GM18499 (cell line): ENCODE results near the gene QPCTL.
"Not testable (repeated sequence)": the region's sequence is repeated elsewhere in the genome, so short reads cannot be mapped to it uniquely, and the experiment has no call there.

Source experiments
- ATAC-seq: cut with Tn5 transposase; IDR thresholded peaks from one replicate; pipeline ENCODE4 v1.9.1; 2021; ENCODE audit warnings: moderate number of reproducible peaks; ENCODE audit not compliant: insufficient read depth, unreplicated experiment

QPCTL gene

DNA sequence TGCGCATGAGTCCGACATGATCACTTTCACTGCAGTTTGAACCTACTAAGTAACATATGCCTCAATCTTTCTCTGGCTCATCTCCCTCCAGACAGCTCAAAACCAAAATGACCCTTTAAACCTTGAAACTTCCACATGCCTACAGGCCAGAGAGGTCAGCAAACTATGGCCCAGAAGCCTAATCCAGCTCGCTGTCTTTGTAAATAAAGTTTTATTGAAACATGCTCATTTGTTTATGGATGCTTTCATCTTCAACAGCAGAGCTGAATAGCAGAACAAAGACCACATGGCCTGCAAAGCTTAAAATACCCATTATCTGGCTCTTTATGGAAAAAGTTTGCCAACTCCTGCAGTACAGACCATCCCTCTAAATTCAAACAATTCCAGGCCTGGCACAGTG is 22.7 kb downstream of the QPCTL start:
- no peak for ATAC-seq

DNA sequence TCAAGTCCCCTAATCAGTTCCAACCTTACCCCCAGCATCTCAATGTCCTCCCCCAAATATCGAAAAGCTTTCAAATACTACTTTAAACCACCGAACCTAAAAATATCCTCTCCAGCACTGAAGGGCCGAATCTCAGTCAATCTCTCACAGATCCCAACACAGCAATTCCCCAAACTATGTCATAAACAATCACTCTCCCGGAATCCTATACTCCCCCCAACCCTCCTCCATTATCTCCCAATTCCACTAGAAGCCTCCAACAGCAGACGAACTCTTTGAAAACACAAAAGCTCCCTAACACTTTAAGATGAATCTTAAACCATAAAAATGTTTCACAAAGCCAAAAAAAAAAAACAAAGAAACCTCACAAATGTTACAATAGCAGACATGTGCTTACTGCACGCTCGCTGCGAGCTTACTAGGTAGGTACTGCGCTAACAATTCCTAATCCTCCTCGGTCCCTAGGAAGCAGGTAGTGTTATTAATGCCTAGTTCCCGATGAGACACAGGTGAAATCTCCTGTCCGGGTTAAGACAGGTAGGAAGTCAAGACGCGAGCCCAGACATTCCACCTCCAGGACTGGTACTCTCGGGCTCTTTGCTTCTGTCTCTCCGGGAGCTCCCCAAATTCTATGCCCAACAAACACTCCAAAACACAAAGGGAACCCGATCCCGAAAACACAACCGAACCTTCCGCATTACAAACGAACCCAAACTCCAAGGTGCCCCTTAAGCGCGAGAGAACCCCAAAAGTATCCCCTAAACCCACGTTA is 24.1 kb downstream of the QPCTL start:
- no peak for ATAC-seq

DNA sequence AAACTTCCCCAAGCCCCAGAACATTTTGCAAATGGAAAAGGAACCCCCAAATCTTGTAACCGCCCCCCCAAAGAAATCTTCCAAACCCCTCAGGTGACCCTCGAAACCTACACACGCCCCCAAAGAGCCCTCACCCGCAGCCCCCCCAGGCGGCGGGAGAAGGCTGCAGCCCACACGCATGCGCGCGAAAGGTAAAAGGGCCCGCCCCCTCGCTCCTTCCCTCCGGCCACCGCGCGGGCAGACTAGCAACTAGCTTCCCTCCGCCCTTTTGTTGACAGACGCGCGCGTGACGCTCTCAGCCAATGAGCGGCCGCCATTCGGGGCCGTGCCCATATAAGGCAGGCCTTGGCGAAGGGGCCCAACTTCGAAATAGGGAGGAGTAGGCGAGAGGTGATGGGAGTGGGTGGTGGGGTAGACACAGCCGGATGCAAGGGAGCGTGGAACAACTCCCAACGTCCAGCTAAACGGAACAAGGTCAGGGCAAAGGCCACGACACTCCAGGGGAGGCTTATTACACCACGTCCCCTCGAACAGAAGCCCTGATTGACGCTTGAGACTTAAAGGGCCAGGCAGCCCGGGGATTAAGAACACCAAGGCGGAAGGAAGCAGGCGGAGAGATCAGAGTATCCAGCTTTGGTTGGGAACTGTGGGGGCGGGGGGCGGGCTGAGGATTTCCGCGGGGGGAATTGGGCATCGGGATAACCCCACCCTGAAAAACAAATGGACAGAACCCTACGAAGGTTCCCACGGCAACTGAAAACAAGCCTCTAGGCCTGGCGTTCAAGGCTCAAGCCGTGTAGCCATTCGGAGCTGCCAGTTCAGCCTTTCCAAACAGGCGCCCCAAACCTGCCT is 24.9 kb downstream of the QPCTL start:
- ATAC-seq, result peak; percentile 71

DNA sequence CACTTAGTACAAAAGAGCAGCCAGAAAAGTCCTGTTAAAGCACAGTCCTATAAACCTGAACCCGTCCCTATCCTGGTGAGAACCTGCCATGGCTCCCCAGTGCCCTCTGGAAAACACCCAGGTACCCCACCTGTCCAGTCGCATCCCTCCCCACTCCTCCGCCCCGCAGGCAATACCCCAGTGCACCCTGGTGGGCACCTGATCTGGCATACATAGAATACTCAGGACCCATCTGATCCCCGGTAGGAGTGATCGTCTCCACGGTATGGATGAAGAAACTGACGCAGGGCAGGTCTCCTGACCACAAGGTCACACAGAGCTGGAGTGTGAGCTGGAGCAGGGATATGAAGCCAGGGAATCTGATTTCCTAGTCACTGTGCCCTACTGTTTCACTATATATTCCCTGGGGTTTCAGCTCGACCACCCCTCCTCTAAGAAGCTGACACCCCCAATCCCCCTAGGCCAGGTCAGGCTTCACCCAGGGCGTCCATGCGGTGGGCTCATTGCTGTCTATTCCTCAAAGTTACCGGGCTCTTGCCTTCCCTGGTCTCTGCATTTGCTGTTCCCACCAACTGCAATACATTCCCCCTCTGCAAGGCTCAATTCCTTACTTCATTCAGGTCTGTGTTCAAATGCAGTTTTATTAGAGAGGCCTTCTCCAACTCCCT is 25.7 kb downstream of the QPCTL start:
- no peak for ATAC-seq

DNA sequence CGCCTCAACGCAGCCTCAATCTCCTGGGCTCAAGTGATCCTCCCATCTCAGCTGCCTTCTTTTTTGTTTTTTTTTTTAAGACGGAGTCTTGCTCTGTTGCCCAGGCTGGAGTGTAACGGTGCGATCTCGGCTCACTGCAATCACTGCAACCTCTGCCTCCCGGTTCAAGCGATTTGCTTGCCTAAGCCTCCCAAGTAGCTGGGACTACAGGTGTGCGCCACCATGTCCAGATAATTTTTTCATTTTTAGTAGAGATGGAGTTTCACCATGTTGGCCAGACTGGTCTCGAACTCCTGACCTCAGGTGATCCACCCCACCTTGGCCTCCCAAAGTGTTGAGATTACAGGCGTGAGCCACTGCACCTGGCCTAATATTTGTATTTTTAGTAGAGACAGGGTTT is 27.6 kb downstream of the QPCTL start:
- ATAC-seq, result not testable (repeated sequence)

DNA sequence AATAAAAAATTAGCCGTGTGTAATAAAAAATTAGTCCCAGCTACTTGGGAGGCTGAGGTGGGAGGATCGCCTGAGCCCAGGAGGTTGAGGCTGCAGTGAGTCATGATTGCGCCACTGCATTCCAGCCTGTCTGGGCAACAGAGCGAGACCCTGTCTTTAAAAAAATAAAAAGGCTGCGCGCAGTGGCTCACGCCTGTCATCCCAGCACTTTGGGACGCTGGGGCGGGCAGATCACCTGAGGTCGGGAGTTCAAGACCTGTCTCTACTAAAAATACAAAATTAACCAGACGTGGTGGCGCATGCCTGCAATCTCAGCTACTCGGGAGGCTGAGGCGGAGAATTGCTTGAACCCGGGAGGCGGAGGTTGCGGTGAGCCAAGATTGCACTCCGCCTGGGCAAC is 36.2 kb downstream of the QPCTL start:
- ATAC-seq, result not testable (repeated sequence)

DNA sequence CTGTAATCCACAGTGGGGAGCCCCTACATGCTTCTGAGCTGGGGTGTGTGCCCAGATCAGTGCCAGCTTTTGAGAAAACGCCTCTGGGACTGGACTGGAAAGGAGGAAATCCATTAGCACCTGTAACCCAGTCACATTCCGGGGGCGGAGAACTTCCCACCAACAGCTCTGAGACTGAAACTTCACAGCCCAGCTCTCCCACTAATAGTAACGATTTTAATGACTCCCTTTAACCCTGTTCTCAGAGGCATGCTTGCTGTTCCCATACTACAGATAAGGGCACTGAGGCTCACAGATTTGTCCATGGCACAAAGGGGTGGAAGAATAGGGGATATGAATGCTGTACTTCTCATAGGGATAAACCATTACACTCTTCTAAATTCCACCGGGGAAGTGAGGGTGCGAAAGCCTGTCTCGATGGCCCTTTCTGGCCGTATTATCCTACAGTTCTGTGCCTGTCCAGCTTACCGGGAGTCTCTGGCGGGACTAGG is 37.4 kb downstream of the QPCTL start:
- no peak for ATAC-seq

DNA sequence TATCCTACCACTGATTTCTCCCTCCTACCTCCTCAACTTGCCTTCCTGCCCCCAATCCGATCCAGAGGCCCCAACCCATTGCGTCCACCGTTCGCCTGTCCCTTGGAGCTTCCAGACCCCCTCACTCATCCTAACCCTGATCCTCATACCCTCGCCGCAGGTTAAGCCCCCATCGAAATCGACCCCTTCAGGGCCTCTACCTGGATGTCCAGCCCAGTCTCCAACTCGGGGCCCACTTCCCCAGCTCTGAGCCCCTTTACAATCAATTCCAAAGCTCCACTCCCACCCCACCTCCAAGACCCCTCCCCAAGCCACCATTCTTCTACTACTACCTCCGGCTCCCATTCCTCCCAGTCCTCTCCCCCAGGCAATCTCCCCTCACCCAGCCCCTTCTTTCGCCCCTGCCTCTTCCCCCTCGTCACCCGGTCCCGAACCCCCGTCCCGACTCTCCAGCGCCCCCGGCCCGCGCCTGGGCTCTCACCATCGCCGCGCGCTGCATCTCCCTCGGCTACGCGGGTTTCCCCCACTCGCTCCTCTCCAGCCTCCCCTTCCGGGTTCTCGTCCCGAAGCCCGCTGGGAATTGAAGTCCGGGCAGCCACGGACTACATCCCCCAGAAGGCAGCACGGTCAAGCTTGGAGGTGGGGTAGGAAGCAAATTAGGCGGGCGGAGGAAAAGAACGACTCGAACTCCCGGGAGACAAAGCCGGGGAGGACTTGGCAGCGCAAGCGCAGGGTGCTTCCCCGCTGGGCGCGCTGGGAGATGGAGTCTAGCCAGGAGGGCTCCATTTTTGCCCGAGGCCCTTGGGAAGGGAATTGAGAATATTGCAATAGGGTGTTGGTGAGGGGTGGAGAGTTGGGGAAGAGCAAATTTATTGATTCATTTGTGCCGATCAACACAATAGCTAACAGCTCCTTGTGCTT is 38.2 kb downstream of the QPCTL start, which contains the start of gene FBXO46:
TSS of gene FBXO46 (minus strand) at position 529 of the 921 bp plus-strand sequence. CDS start 17,401 bp downstream, outside the sequence.
- peak; percentile 63 for ATAC-seq

DNA sequence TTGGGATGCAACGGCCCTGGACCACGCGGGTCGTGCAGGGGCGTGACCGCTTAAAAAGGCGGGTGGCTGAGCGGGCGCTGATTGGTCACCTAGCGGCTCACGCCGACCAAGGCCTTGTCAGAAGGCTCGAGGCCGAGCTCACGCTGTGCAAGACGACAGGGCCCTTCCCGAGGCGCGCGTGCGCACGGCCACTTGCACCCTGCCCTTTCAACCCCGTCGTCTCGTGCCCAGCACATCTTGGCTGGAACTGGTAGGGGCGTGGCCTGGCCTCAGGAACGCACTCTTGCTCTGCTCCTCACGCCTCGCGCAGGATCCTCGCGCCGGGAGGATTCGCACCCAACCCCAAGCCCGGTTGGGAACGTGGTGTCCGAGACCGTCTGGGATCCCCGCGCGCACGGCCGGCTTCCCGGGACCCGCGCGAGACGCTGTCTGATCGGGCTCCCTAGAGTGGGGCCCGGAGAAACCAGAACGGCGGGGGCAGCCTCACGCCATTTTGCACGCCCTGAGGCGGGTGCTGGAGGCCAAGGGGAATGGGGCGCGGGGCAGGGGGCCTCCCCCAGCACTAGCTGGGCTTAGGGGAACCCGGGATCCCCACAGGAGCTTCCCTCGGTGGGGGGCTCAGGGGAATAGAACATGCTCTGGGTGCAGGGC is 40.8 kb downstream of the QPCTL start, which contains the start of gene MEIOSIN:
TSS of gene MEIOSIN (plus strand) at position 280 of the 651 bp plus-strand sequence. CDS start 1,938 bp downstream, outside the sequence.
- ATAC-seq, result no peak

DNA sequence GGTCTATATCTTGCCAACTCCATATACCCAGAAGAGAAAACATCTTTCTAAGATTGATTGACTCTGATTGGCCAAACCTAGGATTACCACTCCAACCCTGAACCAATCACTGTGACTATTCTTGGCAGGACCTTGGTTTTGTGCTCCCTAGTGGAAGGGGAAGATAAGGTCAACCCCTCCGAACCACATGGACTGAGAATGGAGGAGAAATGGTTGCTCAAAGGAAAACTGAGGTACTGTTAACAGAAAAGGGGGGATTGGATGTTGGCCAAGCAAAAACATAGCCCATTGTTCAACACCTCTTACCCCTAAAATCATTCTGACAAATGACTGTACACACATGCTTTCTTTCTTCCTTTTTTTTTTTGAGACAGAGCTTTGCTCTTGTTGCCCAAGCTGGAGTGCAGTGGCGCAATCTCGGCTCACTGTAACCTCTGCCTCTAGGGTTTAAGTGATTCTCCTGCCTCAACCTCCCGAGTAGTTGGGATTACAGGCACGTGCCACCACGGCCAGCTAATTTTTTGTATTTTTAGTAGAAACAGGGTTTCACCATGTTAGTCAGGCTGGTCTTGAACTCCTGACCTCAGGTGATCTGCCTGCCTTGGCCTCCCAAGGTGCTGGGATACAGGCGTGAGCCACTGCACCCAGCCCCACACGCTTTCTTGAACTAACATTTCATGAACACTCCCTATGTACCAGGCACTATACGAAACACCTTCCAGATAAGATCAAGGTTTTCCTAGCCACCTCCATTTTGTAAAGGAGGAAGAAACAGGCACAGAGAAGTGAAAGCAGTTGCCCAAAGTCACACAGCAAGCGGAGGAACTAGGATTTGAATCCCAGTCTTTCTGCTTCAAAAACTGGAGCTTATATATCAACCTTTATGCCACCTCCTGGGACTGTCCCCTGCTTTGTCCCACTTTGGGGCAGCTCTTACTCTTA is 47.3 kb downstream of the QPCTL start:
- ATAC-seq, result no peak

DNA sequence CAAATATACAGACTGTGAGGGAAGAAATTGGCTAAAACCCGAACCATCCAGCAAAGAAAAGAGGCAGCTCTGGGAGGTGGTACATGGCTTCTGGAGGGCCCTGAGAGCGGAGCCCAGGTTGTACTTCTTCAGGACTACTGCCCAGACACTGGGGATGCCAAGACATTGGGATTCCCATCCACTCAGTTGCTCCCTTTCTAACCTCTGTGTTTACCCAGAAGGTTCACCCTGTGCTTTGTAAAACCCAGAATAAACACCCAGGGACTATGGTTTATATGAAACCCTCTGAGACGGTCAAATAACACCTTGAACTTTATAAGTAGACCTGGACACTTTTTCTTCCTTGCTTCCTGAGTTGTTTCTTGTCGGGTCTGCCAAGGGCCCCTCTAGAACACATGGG is 50.5 kb downstream of the QPCTL start:
- ATAC-seq, result no peak

DNA sequence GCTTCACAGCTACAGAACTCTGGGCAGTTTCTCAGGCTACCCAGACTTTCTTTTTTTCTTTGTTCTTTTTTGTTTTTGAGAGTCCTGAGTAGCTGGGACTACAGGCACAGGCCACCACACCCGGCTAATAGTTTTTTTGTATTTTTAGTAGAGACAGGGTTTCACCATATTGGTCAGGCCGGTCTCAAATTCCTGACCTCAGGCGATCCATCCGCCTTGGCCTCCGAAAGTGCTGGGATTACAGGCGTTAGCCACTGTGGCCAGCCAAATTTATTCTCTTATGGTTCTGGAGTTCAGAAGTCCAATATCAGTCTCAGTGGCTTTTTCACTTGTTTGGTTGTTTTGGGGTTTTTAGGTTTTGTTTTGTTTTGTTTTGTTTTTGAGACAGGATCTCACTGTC is 53.1 kb downstream of the QPCTL start:
- ATAC-seq, result no peak

DNA sequence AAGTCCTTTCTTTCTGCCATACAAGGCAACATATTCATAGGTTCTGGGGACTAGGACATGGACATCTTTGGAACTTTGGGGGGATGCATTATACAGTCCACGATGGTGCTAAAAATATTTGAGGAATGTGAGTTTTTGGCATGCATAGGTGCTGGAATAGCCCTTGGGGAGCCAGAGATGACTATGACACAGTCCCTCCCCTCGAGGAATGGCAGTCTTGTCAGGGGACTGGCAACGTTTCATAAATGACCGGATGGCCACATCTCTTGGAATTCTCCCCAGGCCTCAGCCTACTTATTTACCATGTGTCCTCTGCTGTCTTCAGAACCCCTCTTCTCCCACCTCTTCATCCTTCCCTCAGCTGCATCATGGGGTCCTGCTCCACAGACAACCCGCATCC is 54.4 kb downstream of the QPCTL start:
- no peak for ATAC-seq

DNA sequence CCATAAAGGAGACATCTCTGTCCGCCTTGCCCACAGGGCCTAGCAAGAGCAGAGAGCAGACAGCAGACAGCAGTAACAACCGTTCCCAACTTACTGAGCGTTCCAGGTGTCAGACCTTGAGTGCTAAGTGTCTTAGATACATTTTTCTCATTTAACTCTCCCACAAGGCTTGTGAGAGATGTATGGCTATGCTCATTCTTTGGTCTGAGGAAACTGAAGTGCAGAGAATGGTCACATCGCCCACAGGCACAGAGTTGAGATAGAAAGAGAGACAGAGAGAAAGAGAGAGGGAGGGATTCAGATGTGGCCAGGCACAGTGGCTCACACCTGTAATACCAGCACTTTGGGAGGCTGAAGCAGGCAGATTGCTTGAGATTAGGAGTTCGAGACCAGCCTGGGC is 55.0 kb downstream of the QPCTL start:
- ATAC-seq, result no peak

DNA sequence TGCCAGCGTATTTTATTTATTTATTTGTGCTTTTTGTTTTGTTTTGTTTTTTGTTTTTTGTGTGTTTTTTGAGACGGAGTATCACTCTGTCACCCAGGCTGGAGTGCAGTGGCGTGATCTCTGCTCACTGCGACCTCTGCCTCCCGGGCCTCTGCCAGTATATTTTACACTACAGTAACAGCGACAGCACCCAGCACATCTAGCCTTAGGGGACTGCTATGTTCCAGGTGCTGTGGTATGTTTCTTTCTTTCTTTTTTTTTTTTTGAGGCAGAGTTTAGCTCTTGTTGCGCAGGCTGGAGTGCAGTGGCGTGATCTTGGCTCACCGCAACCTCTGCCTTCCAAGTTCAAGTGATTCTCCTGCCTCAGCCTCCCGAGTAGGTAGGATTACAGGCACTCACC is 59.0 kb downstream of the QPCTL start:
- not testable (repeated sequence) for ATAC-seq

DNA sequence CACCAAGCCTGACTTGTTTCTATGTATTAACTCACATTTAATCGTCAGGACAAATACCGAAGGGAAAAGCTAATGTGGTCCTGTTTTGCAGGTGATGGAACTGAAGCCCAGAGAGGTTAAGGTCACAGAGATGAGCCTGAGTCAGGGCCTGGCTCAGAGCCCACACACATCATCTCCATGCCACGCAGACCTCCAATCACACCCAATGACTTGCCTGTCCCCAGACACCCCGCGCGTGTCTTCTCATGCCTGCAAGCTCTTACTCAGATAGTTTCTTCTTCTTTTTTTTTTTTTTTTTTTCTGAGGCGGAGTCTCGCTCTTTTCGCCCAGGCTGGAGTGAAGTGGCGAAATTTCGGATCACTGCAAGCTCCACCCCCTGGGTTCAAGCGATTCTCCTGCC is 60.2 kb downstream of the QPCTL start:
- no peak for ATAC-seq

DNA sequence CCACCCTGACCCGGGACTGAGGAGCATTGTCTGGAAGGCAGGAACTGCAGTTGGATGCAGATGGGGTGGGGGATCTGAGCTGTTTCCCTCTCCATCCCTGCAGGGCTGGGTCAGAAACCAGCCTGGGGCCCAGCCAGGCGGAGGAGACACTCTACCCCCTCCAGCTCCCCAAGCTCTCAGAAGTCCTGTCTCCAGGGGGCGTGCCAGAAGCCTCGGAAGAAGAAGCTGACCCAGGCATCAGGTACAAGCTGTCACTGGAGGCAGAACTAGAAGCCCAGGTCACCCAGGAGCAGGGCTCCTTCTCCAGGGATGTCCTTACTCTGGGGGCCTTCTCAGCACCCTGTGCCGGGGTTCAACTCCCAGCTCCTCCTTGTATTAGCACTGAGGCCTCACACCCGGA is 61.1 kb downstream of the QPCTL start:
- no peak for ATAC-seq
